HG02571 (cell line): ENCODE measurements around the gene CTNNA1.

ENCODE experiments used
- ATAC-seq: cut with Tn5 transposase; IDR thresholded peaks from one replicate; pipeline ENCODE4 v1.9.1; 2021; ENCODE audit warnings: mild to moderate bottlenecking, moderate library complexity; ENCODE audit not compliant: unreplicated experiment

Gene CTNNA1

DNA sequence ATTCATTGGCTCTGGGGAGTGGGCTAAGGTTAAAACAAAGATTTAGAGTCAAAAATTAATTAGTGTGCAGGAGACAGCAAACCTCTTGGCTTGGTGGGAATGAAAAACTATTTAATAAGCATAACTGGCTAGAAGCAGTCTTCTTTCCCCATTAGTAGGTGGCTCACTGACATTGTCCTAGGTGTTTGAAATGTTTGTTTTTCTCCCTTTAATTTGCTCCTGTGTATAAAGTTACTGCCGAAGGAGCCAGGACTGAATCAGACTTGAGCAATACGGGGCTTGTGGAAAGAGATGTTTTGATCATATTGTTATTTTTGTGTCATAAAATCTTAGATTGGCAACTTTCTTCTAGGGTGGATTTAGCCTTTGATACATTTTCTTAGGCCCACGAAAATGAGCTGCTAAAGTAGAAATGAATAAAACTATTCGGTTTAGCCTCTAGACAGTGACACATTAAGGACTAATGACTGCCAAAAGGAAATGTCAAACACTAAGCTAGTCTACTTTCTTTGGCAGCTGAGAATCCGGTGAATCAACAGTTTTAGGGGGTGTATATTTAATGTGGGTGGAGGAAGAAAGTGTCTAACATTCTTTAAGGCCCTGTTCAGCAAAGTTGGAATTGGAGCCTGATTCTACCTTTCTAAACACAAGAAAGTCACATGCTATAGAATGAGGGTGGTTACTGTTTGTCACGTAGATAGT lies 91.7 kb downstream of the CTNNA1 start:
- no peak for ATAC-seq

DNA sequence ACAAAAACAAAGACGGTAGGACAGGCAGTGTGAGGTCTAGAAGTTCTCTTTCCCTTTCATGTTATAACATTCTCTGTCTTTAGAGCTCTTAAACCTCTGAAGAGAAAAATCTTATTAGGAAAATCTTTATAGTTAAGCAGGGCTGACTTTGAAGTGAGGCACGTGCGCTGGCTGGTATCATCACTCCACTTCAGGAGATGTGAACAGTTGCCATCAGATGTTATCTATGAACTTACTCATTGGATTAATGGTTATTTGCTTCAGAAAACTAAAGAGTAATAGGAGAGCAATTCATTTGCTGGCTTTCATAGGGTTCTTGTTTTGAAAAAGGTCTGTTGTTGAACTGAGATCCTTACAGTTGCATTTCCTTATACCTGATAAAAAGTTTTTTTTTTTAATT lies 96.2 kb downstream of the CTNNA1 start:
- no peak for ATAC-seq

DNA sequence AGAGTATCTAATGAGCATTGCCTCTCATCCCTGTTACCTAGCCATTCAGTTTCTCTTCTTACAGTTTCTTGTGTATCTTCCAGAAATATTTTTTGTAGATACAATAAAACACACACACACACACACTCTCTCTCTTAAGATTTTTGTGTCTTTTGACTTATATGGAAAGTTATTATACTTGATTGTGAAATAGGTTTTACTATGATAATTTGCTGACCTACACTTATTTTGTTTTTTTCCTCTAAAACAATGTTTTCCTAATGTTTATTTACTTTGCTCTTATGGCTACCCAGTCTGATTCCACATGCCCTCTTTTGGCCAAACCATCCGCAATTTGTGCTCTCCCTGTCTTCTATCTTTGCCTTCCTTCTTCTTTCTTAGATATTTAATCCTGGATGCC lies 96.7 kb downstream of the CTNNA1 start:
- no peak for ATAC-seq

DNA sequence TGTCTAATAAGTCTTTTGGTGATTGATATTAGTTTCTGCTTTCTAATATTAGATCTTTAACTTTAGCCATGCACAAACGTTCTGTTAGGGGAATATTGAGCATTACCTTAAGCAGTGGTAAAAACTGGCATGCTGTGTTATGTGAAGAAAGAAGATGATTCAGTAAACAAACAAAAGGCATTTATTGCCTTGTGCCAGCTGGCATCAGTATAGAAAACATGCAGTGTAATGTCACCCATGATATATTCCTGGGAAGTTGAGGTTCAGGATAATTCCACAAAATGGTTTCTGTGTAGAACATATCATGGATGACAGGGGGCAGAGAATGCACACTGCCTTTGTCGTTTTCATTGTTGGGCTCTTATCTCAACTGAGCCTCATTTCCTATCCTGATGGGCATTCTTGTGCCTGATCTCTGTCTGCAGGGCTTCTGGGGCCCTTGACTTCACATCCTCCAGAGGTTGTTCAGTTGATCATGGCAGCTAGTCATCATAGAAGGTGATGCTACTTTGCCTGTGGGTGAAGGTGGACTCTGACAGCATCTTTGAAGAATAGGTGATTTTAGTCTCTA lies 97.7 kb downstream of the CTNNA1 start:
- ATAC-seq = no peak

DNA sequence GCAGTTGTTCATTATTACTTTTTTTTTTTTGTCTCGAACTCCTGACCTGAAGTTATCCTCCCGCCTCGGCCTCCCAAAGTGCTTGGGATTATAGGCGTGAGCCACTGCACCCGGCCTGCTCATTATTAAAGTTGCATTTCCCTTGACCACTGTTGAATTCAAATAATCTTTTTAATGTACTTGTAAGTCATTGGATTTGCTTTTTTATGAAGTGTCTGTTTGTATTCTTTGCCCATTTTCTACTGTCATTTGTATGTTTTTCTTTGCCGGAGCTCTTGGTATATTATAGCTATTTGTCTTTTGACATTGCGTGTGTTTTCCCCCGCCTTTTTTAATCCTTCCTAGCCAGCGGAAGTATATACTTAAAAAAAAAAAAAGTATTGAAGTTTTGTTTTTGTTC lies 99.9 kb downstream of the CTNNA1 start:
- ATAC-seq = no peak

DNA sequence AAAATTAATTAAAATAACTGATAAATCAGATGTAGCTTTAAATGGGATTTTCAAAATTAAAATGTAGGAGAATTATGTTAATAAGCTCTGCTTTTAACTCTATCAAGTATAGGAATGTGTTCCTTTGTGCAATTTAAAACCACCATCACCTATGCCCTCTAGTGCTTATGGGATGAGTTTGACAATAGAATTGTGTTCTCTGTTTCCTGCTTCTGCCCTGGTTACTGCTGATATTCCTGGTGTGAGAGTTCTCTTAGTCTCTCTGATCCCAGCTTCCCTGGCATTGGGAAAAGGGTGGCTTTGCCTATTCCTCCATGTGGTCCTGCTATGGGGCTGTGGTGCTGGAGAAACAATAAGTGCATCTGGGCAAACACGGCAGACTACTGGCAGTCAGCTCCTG lies 113.8 kb downstream of the CTNNA1 start:
- ATAC-seq = no peak

DNA sequence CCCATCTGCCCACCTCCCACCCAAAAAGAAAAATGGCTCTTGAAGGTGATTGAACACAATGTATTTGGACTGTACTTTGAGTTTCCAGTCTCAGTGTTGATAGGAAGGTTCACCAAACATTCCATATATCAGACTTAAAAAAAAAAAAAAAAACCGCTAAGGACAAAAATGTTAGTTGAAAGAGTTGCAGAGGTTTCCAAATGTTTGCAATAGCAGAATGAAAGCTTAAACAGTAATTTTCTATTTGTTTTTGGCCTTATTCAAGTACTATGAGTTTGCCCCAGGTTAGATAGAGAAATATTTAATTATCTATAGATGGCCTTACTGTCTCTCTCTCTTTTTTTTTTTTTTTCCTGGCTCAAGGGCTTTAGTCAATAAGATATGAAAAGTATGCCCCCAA lies 115.8 kb downstream of the CTNNA1 start:
- no peak for ATAC-seq

DNA sequence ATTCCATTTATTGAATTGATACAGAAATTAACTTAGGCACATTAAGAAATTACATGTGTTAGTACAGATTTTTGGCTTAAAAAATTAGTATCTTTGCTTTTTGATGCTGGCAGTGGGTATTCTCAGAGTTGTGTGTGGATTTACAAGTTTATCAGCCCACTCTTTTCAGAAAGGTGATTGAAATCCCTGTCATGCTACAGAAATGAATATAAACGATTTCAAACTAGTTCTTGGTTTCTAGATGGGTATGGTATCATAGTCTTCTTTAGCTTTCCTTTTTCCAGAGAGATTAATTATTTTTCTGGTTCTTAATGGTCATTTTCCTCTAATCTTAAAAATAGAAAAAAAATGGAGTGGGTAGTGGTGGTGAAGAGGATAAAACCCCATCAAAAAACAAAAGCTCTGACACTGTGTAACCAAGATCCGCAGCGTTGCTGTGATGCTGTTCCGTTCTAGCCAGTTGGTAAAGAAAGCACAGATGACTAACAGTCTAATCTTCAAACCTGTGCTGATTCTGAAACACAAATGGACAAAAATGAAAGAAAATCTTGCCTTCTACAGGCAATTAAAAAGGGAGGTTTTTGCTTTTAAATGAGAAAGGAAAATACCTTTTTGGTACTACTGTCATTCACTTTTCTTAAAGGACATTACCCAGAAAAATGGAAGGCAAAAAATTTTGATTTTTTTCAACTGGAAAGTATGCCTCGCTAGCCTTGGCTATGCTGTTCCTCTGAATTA lies 116.7 kb downstream of the CTNNA1 start:
- ATAC-seq = no peak

DNA sequence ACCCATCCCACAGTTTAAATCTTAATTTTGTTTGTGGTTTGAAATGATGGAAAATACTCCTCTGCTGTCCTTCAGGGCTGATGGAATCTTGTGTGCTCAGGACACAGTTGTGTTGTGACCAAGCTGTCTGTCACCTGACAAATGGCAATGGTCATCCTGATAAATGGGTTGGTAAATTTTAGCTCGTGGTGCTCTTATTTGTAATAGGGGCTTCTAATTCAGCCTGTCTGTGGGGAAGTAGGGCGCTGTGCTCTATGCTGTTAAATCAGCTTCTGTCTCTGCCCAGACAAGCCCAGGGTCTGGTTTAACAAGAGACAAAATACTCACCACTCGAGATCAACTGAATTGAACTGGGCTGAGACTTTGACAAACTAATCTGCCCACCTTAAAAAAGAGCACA lies 117.4 kb downstream of the CTNNA1 start:
- no peak for ATAC-seq

DNA sequence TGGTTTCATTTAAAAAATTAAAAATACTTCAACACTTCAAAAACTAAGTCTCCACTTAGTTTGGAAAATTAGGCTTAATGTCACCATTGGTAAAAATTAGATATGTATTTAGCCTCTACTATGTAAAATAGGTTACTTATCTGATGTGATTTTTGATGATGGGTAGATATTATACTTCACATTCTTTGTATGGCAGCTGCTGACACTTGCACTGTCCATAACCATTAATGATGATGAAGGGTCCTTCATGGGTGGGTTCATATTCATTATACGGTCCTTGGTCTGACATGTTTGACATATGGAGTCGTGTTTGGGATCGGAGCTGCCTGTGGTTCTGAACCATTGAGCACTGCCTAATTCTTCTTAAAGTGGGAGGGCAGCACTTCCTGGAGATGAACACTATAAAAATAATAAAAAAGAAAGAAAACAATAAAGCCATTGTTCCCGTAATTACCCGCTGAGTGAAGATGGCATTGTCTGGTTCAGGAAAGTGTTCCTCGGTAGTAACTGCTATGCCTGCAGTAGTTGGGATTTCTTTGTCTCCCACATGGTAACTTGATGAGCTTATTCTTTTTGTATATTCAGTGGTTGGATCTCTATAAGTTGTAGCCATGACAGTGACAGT lies 119.7 kb downstream of the CTNNA1 start:
- ATAC-seq = no peak

DNA sequence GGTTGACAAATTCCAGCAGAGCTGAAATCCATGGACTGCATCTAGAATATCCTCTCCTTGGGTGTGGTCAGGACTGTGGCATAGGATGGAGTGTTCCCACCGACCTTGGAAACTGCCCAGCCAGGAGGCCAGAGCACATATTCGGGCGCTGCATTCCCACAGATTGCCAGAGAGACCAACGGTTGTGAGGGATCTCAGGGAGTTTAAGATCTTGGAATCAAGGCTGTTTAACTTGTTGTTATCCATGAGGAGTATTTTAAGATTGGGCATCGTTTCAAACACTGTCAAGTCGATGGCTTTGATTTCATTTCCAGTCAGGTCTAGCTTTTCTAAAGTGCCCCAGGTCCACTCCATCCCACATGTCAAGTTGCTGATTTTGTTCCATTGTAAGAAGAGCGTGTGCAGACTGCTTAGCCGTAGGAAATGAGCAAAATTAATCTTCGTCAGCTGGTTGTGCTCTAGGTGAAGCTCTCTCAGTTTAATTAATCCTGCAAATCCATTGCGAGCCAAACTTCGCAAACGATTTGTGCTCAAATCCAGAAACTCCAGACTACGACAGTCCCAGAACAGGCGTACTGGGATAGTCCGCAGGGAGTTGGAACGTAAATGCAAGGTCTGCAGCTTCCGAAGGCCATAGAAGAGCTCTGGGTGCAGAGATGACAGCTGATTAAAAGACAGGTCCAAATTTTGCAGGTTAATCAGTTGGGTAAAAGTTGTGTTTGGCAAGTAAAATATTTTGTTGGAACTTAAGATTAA lies 120.4 kb downstream of the CTNNA1 start:
- no peak for ATAC-seq

DNA sequence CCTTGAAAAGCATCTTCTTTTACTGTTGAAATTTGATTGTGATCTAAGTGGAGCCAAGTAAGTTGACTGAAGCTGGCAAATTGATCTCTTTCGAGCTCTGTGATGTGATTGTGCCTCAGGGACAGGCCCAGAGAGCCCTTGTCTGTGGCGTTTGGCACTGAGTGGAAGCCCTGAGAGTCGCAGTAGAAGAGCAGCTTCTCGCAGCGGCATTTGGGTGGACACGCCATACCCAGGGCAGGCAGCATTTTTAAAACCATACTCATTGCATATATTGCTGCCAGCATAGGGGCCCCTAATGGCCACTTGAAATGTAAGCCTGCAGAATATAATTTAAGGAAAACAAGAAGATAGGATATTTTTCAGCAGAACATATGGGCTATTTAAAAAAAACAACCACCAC lies 121.0 kb downstream of the CTNNA1 start:
- no peak for ATAC-seq

DNA sequence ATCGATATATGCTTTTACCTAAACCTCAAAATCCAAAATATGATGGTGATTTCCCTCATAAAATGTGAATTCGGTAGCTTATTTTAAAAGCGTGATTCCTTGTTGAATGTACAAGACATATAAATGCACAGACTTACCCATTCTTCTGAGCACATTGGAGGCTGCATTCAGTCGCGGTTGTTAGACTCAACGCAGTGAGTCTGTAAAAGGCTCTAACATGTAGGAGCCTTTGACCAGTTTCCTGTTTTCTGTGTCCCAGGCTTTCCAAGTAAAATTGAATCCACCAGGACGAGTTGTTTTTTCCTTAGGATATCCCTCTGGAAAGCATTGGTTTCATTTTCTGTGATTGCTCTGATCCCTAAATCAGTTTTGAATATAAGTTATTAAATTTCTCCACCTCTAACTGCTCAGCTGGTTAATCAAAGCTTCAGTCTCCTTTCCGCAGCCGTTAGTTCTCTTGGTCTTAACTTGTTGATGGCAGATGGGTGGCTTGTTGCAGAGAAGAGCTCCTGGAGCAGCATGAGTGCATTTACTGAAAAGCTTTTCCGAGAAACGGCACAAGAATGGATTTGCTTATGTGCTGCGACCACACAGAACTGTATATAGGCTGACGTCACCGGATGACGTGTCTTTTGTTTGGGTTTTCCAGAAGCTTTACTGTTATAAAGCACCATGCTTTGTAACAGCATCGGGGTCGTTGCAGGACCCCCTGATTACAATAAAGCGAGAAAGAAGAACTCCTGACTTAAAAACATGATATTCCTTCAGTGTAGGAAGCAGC lies 121.7 kb downstream of the CTNNA1 start, which contains the start of gene LRRTM2:
Gene LRRTM2, minus strand, starts transcription at position 565 of the 781 bp plus-strand sequence. Its CDS starts 424 bp downstream, at position 141.
- no peak for ATAC-seq

DNA sequence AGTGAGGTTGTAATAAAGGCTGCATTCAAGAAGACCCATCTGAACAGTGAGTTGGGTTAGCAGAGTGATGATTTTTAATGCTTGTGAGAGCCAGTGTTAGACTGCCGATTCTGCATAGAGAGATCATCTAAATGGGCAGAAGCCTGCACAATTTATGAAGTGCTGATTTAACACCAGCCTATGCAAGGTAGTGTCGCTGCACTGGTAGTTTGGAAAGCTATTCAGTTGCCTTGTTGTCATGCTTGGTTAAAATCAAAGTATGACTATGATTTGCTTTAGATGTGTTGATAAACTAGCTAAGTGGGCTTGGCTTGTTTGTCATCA lies 122.3 kb downstream of the CTNNA1 start:
- no peak for ATAC-seq

DNA sequence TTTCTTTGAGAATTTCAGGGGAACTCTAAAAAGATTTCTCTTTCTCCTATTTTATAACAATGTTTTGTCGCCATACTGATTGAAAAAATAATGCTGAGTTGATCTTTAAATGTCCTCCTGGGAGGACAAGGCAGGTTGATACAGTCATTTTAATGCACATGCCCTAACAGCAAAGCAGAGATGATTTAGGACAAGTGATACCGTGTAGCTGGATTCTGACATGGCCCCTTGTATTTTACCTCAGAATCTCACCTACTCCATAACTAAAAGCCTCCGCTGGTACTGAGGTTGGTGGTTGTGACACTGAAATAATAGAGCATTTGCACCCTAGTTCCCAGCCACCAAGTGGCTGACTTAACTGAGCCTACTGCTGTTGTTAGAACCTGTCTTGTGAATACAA lies 122.7 kb downstream of the CTNNA1 start:
- no peak for ATAC-seq

DNA sequence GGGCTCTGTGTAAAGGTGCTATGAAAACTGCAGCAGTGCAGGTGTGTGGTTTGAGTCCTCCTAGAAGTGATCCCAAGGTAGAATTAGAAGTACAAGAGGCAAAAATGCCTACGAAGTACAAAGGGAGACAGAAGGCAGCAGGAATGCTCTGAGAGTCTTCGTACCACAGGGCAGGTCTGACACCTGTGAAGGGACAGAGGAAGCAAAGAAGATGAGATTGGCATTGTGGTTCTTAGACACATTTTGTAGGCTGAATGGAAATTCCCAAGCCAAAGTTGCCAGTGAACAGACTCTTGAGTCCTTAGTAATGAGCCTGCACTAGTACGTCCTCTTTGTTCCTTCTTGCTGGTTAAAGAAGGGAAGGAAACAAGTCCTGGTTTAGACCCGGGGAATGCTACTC lies 123.6 kb downstream of the CTNNA1 start:
- no peak for ATAC-seq

DNA sequence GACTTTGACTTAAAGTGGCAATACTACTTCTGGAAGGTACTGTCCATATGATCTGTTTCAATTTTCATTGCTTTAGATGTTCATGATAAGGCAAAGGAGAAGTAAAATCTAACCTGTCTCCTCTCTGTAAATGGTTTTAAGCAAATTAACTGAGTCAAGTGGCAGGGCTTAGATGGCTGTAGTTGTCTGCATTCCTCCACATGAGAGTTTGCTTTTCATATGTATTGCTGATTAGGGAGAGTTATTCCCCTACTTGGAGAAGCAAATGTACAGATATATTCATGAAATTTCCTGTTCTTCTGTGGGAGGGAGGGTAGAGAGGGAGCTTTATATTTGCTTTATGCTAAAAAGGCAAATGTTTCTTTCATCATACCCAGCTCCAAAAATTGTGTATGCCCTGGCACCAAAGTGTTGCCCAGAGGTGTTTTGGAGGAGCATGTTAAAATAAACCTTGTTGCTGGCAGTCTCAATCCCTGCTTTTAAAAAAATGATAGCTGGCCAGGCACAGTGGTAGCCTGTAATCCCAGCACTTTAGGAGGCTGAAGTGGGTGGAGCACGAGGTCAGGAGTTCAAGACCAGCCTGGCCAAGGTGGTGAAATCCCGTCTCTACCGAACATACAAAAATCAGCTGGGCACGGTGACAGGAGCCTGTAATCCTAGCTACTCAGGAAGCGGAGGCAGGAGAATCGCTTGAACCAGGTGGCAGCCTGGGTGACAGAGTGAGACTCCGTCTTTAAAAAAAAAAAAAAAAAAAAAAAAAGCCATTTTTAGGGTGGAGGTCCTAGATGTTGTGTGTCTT lies 125.4 kb downstream of the CTNNA1 start:
- ATAC-seq = no peak

DNA sequence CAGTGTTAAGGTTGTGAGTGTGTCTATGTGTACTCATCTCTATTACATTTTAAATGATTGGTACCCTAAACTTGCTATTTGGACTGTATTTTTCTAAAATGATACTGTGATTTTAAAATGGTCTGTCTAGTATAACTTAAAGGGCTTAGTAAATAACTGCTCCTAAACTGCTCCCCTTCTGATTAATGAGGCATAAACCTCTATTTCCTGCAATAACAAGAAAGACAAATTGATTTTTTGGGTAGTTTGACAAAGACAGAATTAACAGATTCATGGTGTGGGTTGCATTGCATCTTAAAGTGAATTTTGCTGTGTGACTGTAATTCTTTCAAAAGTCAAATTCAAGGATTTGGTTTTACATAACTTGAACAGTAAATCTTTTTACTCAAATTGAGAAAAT lies 130.0 kb downstream of the CTNNA1 start:
- no peak for ATAC-seq

DNA sequence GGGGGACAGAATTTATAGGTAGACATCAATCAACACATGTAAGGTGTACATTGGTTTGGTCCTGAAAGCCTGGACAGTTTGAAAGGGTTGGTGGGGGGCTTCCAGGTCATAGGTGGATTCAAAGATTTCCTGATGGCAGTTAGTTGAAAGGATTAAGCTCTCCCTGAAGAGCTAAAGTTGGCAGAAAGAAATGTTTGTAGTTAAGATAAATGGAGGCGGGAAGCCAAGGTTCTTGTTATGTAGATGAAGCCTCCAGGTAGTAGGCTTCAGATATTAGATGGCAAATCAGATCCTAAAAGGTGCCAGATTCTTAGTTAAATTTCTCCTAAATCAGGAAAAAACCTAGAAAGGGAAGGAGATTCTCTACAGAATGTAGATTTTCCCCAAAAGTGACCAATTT lies 130.9 kb downstream of the CTNNA1 start:
- no peak for ATAC-seq

DNA sequence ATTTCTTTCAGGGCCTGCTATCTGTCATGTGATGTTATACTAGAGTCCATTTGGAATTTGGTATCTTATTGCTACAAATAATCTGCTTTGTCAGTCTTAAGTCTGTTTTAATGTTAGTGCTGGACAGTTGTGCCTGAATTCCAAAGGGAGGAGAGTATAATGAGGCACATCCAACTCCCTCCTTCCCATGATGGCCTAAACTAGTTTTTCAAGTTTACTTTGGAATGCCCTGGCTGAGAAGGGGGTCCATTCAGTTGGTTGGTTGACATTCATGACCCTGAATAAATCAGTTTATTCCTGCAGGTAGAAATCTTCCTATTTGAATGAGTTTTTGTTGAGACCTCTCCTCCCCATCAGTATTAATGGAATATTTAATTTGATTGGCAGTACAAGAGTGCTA lies 131.3 kb downstream of the CTNNA1 start:
- ATAC-seq = no peak
